Ishikawa (cell line): ENCODE data around the gene DVL3.

Experiments used
- CEBPB ChIP-seq: IDR thresholded peaks from 2 replicates; pipeline ENCODE4 v1.6.1; 2012
- CREB1 ChIP-seq: IDR thresholded peaks from 2 replicates; pipeline ENCODE4 v1.6.1; 2012; ENCODE audit warnings: low read depth
- EGR1 ChIP-seq: IDR thresholded peaks from 2 replicates; pipeline ENCODE4 v1.6.1; 2012
- EP300 ChIP-seq: IDR thresholded peaks from 2 replicates; pipeline ENCODE4 v1.6.1; 2012; ENCODE audit warnings: borderline replicate concordance
- RAD21 ChIP-seq: IDR thresholded peaks from 2 replicates; pipeline ENCODE4 v1.6.1; 2012; ENCODE audit warnings: low read depth
- TAF1 ChIP-seq: IDR thresholded peaks from 2 replicates; pipeline ENCODE4 v1.6.1; 2012; ENCODE audit warnings: low read depth, mild to moderate bottlenecking
- YY1 ChIP-seq: IDR thresholded peaks from 2 replicates; pipeline ENCODE4 v1.6.1; 2012; ENCODE audit warnings: low read depth
- TF ChIP-seq, protein P1 (sequence below): IDR thresholded peaks from 2 replicates; pipeline ENCODE4 v1.6.1; 2012
- TF ChIP-seq, protein P2 (sequence below): IDR thresholded peaks from 2 replicates; pipeline ENCODE4 v1.6.1; 2012; ENCODE audit warnings: low read depth, mild to moderate bottlenecking

- TF ChIP-seq TAF1 = no peak
- no peak for TF ChIP-seq RAD21
- TF ChIP-seq, protein P1, sequence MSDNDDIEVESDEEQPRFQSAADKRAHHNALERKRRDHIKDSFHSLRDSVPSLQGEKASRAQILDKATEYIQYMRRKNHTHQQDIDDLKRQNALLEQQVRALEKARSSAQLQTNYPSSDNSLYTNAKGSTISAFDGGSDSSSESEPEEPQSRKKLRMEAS = no peak
- TF ChIP-seq EGR1 = no peak
- no peak for TF ChIP-seq EP300
- TF ChIP-seq, protein P2, sequence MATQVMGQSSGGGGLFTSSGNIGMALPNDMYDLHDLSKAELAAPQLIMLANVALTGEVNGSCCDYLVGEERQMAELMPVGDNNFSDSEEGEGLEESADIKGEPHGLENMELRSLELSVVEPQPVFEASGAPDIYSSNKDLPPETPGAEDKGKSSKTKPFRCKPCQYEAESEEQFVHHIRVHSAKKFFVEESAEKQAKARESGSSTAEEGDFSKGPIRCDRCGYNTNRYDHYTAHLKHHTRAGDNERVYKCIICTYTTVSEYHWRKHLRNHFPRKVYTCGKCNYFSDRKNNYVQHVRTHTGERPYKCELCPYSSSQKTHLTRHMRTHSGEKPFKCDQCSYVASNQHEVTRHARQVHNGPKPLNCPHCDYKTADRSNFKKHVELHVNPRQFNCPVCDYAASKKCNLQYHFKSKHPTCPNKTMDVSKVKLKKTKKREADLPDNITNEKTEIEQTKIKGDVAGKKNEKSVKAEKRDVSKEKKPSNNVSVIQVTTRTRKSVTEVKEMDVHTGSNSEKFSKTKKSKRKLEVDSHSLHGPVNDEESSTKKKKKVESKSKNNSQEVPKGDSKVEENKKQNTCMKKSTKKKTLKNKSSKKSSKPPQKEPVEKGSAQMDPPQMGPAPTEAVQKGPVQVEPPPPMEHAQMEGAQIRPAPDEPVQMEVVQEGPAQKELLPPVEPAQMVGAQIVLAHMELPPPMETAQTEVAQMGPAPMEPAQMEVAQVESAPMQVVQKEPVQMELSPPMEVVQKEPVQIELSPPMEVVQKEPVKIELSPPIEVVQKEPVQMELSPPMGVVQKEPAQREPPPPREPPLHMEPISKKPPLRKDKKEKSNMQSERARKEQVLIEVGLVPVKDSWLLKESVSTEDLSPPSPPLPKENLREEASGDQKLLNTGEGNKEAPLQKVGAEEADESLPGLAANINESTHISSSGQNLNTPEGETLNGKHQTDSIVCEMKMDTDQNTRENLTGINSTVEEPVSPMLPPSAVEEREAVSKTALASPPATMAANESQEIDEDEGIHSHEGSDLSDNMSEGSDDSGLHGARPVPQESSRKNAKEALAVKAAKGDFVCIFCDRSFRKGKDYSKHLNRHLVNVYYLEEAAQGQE = no peak
- TF ChIP-seq CREB1 = no peak
- TF ChIP-seq CEBPB = no peak
- TF ChIP-seq YY1 = no peak
Observed at GRCh38 chr3:184143327-184143726, 11.8 kb upstream of the DVL3 start.
